ENCODE data around the gene TMA7.

The TMA7 gene

DNA sequence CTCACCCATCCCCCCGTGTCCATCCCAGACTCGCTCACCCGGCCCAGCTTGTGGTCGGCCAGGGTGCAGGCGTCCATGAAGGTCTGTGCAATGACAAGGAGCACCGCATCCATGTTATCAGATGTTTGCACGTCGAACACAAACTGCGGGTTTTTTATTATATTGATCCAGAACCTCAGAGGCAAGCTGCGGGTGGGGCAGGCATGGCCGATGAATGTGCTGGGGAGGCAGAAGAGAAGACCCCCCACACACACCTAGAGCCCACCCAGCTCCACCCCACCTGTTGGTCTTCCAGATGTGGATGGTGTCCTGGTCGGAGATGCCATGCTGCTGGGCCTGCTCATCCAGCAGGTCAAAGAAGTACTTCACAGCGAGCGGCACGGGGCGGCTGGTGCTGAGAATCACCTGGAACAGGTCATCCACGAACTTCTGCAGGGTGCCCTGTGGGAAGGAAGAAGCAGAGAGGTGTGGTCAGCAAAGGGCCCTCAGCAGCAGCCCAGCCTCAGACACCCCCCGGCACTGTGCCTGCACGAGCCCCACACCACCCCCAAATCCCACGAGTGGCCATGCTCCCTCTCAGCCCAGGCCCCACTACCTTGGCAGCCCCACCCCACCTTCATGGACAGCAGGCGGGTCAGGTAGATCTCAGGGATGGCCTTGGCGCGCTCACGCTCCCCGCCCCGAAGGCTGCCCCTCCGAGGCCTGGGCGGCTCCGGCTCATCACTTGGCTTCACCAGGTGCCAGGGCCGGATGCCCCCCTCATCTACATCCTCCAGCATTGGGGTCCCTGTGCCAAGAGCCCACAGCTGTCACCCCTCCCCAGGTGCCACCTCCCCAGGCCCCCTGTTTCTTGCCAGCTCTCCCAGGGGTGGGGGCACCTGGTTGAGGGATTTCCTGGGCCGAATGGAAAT is 30.5 kb upstream of the TMA7 start:
- FAIRE-seq: no peak

DNA sequence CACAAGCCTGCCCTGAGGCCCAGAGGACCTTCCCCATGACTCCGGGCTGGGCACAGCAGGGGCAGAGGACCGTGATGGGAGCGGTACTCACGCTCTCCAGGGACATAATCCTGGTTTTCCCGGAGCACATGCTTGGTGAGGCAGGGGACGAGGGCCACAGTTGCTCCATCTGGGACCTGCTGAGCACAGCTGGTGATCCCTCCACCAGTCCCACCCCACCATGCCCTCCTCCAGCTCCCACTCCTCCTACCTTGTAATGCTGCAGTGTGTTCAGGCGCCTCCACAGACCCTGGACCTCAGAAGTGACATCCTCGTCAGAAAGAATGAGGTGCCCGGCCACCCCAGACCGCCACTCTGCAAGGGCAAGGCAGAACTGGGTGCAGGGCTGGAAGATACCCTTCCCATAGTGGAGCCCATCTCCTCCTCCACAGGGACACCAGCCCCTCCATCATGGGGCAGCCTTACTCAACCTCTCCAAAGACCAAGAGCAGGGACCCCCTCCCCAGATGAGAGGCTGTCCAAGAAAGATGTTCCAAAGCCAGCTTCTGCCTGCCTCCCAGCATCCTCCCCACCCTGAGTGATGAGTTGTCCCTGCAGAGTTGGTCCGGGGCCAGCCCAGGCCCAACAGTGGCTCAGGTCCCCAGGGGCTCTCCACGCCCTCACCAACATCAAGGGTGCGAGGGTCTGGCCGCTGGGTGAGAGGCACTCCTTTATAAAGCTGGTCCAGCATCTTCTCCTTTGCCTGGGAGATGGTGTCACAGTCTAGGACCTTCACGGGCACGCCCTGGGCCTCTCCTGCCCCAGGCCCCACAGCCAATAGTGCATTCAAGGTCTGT is 29.6 kb upstream of the TMA7 start:
- FAIRE-seq: no peak

DNA sequence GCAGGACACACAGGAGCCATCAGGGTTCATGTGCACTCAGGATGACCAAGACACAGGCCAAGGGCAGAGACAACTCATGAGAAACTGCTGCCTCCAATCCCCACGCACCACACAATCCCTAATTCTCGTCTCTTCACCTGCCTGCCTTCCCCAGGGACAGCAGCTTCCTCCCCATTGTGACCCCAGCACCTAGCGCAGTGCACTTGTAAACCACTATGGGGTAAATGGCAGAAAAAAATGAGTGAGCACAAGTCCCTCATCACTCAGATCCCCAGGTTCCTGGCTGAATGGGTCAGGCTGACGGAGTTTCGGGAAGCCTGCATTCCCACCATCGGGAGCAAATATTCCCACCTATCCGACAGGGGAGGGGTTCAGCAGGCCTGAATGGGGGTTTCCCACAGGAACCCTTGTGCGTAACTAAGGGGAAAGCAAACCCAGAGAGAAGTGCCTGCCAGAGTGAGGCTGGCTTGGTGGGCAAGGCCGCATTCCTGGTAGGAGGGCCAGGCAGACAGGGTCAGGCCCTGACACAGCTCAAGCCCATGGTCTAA is 28.9 kb upstream of the TMA7 start:
- FAIRE-seq: no peak

DNA sequence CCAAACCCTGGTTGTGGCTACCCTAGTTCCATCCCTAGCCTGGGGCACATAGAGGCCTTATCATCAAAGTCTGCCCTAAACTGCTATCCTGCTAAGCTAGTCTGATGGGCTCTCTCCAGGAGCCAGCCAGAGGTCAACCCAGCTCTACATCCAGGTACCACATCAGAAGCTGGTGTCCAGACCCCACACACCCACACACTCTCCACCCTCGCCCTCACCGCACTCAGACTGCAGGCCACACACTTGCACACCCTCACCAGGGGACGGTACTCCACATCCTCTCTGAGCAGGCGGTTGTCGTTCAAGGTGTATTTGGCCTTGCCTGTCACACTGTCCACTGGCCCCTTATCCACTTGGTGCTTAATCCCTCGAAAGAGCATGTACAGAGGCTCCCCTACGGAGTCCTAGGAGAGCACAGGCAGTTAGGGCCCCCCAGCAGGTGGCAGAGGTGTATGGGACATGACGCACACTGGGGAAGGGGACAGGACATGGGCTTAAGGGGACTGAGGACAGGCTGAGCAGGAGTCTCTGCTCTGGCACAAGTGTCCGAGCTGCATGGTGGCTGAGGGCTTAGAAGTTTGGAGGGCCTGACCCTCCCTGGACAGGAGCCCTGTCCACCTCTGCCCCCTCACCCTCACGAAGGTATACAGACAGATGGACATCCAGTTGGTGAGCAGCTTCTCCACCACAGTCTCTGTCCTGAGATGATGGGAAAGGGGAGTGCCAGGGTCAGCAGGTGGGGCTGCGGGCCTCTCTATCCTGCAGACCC is 28.3 kb upstream of the TMA7 start:
- no peak for FAIRE-seq

DNA sequence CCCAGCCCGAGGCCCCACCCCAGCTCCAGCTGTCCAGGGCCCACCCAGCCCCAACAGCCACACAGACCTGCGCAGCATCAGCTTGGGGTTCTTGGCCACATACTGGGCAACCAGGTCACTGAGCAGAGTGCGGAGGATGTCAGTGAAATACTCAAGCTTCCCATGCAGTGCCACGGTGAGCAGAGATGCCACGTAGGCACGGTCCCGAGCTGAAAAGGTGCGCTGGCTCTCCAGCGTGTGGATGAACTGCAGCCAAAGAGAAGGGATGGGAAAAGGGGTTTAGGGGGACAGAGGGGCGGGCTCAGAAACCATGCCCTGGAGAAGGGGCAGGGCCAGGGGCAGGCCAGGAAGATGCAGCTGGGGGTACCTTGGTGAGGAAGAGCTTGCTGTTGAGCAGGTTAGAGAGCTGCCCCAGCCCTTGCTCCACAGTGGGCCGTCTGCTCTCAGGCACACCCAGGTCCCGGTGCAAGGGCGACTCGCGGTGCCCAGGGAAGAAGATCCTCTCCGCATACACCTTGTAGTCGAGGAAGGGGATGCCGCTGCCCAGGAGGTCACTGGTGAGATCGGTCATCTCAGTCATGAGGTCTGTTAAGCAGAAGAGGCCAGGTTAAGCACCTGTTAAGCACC is 27.6 kb upstream of the TMA7 start:
- no peak for FAIRE-seq

DNA sequence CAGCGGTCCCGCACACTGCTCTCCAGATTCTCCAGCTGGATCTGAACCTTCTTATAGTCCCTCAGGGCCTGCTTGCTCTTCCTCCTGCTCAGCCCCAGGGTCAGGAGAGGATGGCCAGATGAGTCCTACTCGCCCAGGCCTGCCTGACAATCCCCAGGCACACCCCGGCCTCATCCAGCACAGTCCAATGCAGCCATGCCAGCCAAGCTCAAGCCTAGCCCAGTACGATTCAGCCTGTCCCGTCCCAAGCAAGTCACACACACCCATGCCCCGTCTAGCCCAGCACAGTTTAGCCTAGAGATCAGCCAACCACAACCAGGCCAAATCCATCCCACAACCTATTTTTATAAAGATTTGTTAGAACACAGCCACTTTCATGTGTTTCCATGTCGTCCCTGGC is 27.0 kb upstream of the TMA7 start:
- FAIRE-seq: no peak

DNA sequence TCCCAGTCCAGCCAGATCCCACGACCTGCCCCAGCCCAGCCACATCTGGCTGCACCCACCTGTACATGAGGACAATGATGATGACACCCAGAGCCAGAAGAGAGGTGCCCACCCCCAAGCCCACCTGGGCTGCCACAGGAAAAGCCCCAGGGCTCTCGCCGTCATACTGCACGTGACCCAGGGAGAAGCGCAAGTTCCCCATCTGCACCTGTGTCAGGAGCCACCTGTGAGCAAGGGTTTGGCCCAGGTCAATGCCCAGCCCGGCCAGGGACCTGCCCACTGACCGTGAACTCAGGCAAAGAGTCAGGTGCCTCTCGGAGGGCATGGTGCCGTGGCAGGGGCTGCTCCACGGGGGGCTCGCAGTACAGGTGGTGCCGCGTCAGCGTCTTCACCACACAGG is 26.4 kb upstream of the TMA7 start:
- no peak for FAIRE-seq

DNA sequence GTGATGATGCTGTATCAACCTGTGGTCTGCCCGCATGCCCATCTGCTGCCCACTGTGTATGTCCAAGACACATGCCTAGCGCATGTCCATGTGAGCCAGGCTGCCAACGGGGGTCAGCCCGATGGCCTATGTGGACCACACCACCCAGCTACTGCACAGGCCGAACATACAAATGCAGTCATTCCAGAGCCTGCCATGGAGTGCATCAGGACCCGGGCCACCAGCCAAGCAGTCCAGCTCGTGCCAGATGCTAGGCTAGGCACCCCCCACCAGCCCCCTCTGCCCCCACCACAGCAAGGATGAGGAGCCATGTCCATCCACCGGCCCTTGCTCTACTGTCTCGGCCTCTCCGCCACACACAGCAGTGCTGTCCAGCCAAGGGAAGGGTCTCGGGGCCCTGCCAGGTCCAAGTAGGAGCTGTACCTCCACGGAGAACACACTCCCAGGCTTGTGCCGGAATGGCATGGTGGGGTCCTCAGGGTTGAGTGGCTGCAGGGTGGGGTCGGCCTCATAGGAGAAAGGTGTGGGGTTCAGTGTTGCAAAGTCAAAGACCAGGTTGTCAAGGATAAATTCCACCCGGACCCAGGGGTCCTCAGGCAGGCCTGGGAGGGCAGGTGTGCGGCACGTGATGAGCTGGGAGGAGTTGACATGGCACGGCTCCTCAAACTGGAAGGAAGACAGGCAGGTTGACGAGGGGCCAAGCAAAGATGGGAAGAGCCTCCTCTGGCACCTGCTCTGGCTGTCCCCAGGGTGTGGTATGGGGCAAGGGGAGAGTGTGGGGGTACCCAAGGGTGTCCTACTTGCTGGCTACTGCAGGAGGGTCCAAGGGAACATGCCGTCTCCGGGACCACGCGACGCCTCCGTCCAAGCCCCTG is 25.4 kb upstream of the TMA7 start:
- FAIRE-seq: no peak

DNA sequence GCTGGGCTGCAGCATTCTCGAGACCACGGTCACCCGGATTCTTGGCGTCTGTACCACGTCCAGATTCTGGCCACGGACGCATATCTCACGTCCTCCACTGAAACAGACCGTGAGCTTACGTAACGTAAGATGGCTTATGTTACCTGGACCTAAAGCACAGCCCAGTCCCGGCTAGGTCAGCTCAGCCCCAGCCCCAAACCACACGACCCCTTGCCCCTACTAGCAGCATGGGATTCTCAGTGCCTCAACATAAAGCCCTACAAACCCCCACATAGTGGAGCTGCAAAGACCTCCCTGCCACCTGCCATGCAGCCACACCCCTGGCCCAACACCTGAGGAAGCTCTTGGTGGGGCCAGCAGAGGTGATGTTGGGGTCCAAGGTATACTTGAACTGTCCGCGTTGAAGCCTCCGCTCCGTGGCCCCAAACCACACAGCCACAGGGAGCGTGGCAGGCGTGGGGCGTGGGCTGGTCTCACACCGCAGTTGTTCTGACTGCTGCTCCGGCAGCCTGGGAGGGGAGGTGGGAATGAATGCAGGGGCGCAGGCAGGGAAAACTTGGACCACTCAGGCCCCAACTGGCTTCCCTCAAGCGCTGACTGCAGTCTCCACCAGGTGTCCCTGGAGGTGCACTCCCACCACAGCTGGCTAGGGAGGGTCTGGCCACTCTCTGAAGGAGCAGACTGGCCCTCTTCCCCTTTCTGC is 24.7 kb upstream of the TMA7 start:
- FAIRE-seq: no peak

DNA sequence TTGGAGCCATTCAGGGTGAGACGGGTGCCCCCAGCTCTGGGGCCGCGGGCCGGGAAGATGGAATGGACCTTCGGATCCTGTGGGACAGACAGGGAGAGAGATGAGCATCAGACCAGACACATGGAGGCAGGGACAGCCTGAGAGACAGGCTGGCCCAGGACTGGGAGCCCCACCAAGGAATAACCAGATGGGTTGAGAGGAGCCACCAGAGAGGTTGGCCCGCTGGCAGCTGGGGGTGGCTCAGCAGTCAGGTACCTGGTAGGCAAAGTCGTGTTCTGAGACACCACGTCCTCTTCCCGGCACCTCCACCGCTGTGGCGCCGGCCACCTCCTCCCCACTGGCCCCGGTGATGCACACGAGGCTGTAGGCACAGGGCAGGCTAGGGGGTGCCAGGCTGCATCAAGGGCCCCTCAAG is 24.0 kb upstream of the TMA7 start:
- FAIRE-seq: no peak

DNA sequence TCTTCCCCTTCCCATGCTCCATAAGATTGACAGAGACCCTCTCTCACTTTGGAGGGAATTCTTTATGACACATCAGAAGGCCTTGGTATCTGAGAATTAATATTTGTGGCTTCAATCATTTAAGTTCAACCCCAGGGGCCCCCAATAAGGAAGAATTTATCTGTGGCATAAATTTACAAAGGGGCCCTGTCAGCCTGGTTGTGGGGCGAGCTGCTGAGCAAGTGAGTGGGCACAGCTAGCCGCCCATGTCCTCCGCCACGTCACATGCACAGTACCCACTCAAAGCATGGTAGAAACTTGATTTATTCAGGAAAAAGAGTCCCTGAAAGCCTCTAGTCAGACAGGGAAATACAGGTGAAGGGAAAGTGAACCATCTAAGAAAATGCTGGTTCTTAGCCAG is 23.5 kb upstream of the TMA7 start:
- no peak for FAIRE-seq

DNA sequence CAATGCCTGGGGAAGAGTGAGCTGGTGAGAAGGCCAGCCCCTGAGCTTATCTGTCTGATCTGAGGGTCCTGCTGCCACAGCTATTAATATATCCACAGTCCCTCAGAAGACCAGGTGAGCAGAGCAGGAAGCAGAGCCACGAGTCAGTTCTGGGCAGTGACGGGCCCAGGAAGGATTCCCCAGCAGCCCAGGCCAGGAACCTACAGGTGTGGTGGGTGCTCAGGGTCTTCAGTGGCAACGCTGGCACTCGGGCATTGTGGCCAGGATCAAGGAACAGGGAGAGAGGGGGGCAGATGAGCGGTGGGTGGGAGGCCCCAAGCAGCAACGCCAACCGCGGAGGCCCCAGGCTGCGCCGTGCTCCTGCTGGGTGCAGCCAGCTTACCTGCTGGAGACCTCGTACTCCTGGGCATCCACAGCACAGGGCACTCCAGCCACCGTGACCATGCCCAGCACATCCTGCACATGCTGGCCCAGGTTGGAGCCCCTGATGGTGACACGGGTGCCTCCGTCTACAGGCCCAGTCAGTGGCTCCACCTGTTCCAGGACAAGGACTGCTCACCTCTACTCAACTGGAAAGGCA is 22.4 kb upstream of the TMA7 start:
- no peak for FAIRE-seq

DNA sequence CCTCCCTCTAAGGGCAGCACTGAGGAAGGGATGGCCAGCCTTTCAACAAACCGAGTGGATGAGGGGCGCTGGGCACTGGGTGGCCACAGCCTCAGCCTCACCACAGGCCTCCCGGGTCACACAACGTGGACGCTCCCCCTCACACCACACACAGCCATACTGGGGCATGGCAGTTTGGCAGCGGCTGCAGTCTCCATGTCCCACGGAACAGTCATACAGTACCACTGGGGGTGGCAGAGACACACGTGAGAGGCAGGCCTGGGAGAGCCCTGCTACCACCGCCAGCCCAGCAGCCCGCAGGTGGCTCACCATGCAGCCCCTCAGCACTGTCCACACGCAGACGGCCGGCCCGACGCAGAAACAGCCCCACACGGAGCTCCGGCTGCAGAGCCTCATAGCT is 21.9 kb upstream of the TMA7 start:
- no peak for FAIRE-seq

DNA sequence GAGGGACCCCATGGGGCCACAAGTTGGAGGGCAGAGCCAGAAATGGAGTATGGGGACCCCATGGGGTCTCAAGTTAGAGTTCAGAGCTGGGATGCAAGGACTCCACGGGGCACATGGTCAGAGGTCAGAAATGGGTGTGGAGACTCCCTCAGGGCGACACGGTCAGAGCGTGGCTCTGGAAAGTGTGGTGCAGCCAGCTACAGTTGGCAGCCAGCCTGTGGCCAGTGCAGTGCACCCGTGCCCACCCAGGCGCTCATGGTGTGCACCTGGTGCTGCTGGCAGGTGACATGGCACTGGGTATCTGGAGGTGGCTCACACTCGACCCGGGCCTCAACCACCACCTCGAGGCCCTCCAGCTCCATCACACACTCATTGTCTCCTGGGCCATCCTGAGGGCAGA is 21.4 kb upstream of the TMA7 start:
- FAIRE-seq: no peak

DNA sequence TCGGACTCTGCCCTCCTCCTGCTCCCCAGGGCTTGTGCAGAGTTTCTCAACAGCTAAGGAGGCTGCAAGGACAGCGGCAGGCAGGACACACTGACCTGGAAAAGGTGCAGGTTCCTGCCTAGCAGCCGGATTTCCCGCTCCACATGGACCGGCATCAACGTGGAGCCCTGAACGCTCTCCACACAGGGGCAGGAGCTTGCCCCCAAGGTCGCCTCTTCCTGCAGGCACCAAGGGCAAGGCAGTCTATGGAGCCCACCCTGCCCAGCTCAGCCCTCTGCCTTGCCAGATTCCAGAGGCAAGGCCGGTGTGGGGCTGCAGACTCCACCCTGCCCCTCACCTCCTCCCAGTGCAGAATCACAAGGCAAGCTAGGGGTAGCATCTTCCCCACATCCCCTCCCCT is 20.9 kb upstream of the TMA7 start:
- FAIRE-seq: no peak

DNA sequence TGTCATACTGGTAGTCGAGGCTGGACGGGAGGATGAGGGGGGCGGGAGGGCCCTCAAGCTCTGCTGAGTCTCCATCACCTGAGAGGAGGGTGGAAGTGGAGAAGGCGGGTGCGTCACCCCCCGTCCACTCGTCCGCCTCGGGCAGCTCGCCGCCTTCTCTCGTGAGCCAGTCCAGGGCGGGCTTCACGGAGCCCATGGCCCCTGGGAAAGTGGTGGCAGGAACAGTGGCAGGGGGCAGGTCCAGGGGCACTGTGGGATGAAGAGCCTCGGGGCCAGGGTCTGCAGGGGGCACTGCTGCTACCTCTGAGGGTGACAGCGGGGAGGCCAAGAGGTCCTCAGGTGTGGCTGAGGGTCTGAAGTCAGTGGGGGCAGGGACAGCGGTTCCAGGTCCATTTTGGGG is 20.5 kb upstream of the TMA7 start:
- FAIRE-seq: no peak

DNA sequence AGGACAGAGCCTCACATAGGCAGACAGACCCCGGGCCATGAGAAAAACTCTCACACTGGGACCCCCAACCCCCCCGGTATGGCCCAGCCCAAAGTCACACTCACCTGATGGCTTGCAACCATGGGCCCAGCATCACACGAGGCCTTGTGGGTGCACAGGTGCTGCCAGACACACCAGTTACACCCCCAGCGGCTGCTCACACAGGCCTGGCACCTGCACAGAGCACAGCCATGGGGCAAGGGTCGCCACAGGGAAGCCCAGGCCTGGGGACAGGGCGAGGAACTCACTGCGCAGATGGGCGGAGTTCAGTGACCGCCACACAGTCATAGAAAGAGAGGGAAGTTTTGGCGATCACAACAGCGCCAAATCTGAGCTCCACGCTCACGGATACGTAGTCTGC is 19.5 kb upstream of the TMA7 start:
- no peak for FAIRE-seq

DNA sequence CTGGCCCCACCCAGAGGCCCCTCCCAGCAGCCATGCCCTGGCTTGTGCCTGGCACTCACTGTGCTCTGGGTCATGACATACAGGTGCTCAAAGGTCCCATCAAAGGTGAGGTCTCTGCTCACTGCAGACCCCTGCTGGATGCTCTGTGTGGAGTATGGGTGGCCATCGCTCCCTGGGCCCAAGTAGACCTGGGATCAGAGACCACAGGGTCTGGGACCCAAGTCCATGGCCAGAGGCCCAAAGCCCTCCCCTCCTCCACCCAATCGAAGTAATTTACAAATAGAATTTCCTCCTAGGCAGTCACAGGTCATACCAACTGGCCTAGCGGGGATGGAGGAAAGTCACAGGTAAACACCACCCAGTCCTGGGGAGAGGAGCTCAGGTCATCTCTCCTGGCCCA is 17.8 kb upstream of the TMA7 start:
- no peak for FAIRE-seq

DNA sequence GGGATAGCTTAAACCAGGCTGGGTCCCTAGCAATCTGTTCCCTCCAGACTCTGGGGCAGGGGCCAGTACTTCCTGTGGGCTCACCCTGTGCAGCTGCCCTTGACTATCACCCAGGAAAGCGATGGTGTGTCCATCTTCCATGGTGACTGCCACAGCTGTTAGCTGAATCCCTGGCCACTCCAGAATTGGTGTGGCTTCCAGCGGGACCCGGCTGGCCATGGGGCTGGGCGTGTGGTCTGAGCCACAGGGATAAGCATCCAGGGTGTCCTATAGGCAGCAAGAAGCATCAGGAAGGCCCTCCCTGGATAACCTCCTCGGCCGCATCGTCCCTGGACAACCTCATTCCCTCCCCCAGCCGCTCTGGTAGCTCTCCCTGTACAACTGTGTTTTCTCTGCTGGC is 17.4 kb upstream of the TMA7 start:
- no peak for FAIRE-seq

DNA sequence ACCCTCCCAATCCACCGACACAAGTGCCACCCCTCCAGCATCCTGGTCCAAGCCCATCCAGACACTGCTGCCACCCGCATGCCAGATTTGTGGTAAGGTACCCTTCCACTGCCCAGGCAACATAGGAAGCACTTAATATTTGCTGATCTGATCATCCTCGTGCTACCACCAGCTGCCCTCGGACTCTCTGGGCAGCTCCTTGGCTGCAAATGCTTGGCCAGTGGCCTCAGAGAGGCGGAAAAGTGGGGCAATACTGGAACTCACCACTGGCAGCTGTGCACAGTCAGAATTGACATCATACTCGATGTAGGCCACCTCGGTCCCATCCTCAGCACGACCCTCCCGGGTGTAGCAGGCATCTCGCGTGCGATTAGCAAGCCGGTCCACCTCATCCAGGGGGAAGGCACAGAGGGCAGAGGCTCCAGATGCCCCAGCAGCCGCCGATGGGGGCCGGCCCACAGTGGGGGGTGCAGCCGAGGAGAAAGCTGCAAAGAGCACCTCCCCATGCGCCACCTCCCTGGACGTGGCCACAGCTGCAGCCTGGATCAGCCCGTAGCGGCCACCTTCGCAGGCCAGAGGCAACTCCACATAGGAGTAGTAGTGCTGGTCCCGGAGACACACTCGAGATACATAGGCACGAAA is 16.7 kb upstream of the TMA7 start:
- FAIRE-seq: no peak

All from A204.1 (cell line).